Measurements from ENCODE around the gene GLS. TPM values are rescaled to one million over a fixed set of nuclear protein-coding genes. Genes with fewer than 3 reads are reported as not detected.

GLS gene
- total RNA-seq, 2 donors from 2014 or later: 415 to 476 TPM

DNA sequence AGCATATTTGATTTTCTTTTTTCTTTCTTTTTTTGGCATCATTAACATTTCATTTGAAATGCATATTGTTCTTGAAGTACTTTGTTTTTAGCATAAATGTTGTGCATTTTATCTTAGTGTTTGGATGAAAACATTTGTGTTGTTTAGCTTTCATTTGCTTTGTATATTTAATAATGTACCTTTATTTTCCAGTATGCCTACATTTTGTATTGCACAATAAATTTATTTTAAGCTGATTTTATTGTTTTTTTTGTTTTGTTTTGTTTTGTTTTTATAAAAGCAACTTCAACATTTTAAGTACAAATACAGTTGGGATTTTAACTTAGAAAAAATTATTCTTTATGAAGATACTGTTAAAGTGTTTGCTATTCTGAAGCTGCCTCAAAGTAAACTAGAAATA, 54.4 kb downstream of the GLS start:
- DNase-seq (ENCODE audit: low spot score): no peak
- H3K27ac ChIP-seq: no peak overlapping the region
- peaks cover 5% of the 10 kb centered on the region for H3K36me3 ChIP-seq
- H3K27me3 ChIP-seq (replicated peaks; ENCODE audit: insufficient read depth): no peaks in the 10 kb centered on the region
- no peaks in the 10 kb centered on the region for H3K9me3 ChIP-seq
- no peak for TF ChIP-seq CTCF (IDR thresholded peaks at IDR 0.05)
- H3K4me1 ChIP-seq (ENCODE audit: control insufficient read depth in 1 of 2, low read depth in 2 of 2): peaks cover 31 to 35% of the 10 kb centered on the region in 2 donors
- no peak for ATAC-seq (ENCODE audit: insufficient number of reproducible peaks, low FRiP score, low read depth)
- H3K4me3 ChIP-seq: no peak overlapping the region

DNA sequence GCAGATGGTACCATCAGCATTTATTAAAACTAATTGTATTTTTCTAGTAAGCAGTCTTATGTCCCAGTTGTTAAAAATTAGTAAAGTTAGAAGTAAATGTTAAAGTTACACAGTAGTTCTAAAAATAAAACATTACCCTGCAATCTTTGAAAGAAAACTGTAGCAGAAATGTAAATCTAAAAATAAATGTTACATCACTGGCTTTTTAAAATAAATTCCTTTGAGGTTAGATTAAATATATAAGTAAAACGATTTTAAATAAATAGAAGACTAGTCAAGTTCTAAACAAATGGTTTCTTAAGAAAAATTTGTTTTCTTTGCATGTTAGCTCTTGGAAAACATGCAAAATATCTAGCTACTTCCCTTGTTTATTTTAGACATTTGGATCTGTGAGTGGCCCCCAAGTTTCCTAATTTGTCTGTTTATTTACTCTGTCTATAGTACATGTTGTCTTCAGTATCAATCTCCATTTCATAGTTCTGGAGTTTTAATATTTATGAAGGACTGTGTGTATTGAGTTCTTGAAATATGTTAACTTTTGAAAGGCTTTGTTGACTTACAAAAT, 58.2 kb downstream of the GLS start:
- no peak overlapping the region for H3K4me3 ChIP-seq
- no peak for TF ChIP-seq CTCF (IDR thresholded peaks at IDR 0.05)
- H3K27me3 ChIP-seq (replicated peaks; ENCODE audit: insufficient read depth): no peaks in the 10 kb centered on the region
- no peak for DNase-seq (ENCODE audit: low spot score)
- H3K4me1 ChIP-seq (ENCODE audit: control insufficient read depth in 1 of 2, low read depth in 2 of 2): peaks cover 37 to 46% of the 10 kb centered on the region in 2 donors
- no peaks in the 10 kb centered on the region for H3K36me3 ChIP-seq
- H3K9me3 ChIP-seq: no peaks in the 10 kb centered on the region
- peak overlapping the region; percentile 24 to 61 for H3K27ac ChIP-seq
- ATAC-seq (ENCODE audit: insufficient number of reproducible peaks, low FRiP score, low read depth): no peak

- Histone ChIP-seq H3K27me3 (replicated peaks; ENCODE audit: insufficient read depth) (no peaks in the 10 kb centered on the region), H3K27ac (no peak overlapping the region), H3K9me3 (no peaks in the 10 kb centered on the region), H3K4me1 (ENCODE audit: control insufficient read depth in 1 of 2, low read depth in 2 of 2) (peaks cover 28 to 38% of the 10 kb centered on the region in 2 donors), H3K36me3 (no peaks in the 10 kb centered on the region), H3K4me3 (no peak overlapping the region)
- DNase-seq (ENCODE audit: low spot score): no peak
- ATAC-seq (ENCODE audit: insufficient number of reproducible peaks, low FRiP score, low read depth): peak; percentile 52
- no peak for TF ChIP-seq CTCF (IDR thresholded peaks at IDR 0.05)
These were observed 59.8 kb downstream of the GLS start for GRCh38 chr2:190940454-190940853.

- peaks cover 27 to 41% of the 10 kb centered on the region in 2 donors for H3K4me1 ChIP-seq (ENCODE audit: control insufficient read depth in 1 of 2, low read depth in 2 of 2)
- no peaks in the 10 kb centered on the region for H3K36me3 ChIP-seq
- no peak for TF ChIP-seq CTCF (IDR thresholded peaks at IDR 0.05)
- no peak overlapping the region for H3K27ac ChIP-seq
- DNase-seq (ENCODE audit: low spot score) (no peak), ATAC-seq (ENCODE audit: insufficient number of reproducible peaks, low FRiP score, low read depth) (no peak)
- no peaks in the 10 kb centered on the region for H3K27me3 ChIP-seq (replicated peaks; ENCODE audit: insufficient read depth)
- H3K4me3 ChIP-seq: no peak overlapping the region
- H3K9me3 ChIP-seq: no peaks in the 10 kb centered on the region
These were observed 61.0 kb downstream of the GLS start for GRCh38 chr2:190941571-190941970.

DNA sequence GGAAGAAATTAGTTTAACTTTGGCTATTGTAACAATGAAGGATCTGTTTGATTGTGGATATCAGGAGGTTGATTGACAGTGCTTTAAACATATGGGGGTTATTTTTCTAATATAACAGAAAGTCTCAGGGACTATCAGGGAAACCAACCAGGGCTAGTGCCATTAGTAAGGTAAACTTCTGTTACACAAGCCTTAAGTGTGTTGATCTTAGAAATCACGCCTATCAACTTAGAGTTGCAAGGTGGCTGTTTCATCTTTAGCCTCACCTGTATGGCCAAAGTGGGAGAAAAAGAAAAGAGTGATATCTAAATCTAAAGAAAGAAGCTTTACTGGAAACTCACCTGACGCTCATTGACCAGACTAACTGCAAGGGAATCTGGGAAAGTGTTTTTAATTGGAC, 62.1 kb downstream of the GLS start:
- Histone ChIP-seq H3K36me3 (no peaks in the 10 kb centered on the region), H3K9me3 (no peaks in the 10 kb centered on the region), H3K4me3 (no peak overlapping the region), H3K4me1 (ENCODE audit: control insufficient read depth in 1 of 2, low read depth in 2 of 2) (peaks cover 36 to 48% of the 10 kb centered on the region in 2 donors), H3K27ac (no peak overlapping the region), H3K27me3 (replicated peaks; ENCODE audit: insufficient read depth) (no peaks in the 10 kb centered on the region)
- ATAC-seq (ENCODE audit: insufficient number of reproducible peaks, low FRiP score, low read depth) (no peak), DNase-seq (ENCODE audit: low spot score) (no peak)
- no peak for TF ChIP-seq CTCF (IDR thresholded peaks at IDR 0.05)

Measured in thoracic aorta (tissue), 2 donors.